D721Med (cell line): ENCODE results near the gene MIOS.
A peak's percentile ranks its signal among the peaks of the same experiment; 100 is the strongest.

Experiments
- DNase-seq: peaks from one replicate; pipeline ENCODE4 v3.0.0; 2011; ENCODE audit warnings: low spot score; ENCODE audit not compliant: insufficient read length
- FAIRE-seq: peaks from 2 replicates; lab custom pipeline; 2011; peaks lifted over from hg19 to GRCh38; lab: Jason Lieb, UNC
- TF ChIP-seq, protein P1 (sequence below): IDR thresholded peaks from 2 replicates; pipeline ENCODE4 v1.5.1; 2012; ENCODE audit warnings: mild to moderate bottlenecking, control low read depth; ENCODE audit not compliant: insufficient read depth; ENCODE audit errors: missing control alignments

Gene MIOS

DNA sequence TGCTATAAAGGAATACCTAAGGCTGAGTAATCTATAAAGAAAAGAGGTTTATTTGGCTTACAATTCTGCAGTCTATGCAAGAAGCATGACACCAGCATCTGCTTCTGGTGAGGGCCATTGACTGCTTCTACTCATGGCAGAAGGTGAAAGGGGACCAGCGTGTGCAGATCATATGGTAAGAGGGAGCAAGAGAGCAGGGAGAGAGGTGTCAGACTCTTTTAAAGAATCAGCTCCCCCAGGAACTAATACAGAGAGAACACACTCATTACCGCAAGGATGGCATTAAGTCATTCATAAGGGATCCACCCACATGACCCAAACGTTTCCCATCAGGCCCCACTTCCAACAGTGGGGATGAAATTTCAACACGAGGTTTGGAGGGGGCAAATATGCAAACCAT lies 27.5 kb upstream of the MIOS start:
- TF ChIP-seq, protein P1, sequence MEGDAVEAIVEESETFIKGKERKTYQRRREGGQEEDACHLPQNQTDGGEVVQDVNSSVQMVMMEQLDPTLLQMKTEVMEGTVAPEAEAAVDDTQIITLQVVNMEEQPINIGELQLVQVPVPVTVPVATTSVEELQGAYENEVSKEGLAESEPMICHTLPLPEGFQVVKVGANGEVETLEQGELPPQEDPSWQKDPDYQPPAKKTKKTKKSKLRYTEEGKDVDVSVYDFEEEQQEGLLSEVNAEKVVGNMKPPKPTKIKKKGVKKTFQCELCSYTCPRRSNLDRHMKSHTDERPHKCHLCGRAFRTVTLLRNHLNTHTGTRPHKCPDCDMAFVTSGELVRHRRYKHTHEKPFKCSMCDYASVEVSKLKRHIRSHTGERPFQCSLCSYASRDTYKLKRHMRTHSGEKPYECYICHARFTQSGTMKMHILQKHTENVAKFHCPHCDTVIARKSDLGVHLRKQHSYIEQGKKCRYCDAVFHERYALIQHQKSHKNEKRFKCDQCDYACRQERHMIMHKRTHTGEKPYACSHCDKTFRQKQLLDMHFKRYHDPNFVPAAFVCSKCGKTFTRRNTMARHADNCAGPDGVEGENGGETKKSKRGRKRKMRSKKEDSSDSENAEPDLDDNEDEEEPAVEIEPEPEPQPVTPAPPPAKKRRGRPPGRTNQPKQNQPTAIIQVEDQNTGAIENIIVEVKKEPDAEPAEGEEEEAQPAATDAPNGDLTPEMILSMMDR, result no peak
- DNase-seq, result no peak
- no peak for FAIRE-seq

DNA sequence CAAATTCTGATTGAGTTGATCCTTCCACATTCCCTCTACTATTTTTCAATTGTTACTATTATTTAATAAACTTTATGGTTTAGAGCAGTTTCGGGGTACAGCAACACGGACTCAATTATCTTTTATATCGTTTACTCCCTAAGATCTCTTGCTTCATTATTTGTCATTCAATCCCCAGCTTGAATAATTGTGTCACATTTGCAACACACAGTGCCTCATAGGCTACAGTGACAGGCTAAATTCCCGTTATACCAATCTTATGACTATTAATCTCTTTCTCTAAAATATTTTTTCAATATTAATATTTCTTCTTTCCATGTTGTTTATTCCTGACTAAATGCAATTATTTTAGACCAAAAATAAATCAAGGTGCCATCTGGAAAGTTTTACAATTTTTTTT lies 27.0 kb upstream of the MIOS start:
- FAIRE-seq, result no peak

DNA sequence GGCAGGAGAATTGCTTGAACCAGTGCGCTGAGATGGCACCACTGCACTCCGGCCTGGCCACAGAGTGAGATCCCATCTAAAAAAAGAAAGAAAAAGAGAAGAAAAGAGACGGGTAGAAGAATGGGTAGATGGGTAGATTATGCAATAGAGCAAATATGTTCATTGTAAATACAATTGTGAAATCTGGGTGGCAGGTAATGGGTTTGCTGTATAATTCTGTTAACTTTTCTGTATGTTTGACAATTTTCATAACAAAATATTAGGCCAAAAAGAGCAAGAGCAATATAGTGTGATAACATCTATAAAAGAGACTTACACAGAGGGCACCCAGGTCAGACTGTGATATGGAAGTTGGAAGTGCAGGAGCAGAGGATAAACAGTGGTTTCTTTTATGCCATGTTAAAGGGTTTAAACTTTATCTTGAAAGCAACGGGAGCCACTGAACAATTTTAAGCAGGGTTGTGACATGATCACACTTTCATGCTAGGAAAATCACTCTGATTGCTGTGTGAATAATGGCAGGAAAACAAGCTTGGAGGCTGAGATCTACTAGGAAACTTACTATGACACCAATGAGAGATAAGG lies 24.3 kb upstream of the MIOS start:
- no peak for FAIRE-seq
- TF ChIP-seq, protein P1, result no peak

More for the DNA sequence above, 27.0 kb upstream of the MIOS start:
- DNase-seq, result no peak
- TF ChIP-seq, protein P1, result no peak

DNA sequence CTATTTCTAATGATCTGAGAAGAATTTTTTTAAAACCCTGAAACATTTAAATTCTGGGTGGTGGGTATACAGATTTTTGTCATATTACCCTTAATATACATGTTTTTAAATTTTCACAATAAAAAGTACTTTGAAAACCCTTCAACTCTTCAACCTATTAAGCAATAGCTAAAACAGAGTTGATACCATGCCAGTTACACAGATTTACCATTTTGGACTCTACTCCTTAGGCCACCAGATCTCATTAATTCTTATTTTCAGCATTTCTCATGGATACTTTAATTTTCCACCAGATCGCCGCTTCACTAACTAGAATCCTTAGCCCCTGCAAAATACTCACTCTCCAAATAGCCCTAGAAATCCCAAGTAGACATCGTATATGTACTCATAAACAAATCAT lies 18.3 kb upstream of the MIOS start:
- TF ChIP-seq, protein P1, result no peak
- DNase-seq, result no peak
- no peak for FAIRE-seq

More for the DNA sequence above, 24.3 kb upstream of the MIOS start:
- no peak for DNase-seq

DNA sequence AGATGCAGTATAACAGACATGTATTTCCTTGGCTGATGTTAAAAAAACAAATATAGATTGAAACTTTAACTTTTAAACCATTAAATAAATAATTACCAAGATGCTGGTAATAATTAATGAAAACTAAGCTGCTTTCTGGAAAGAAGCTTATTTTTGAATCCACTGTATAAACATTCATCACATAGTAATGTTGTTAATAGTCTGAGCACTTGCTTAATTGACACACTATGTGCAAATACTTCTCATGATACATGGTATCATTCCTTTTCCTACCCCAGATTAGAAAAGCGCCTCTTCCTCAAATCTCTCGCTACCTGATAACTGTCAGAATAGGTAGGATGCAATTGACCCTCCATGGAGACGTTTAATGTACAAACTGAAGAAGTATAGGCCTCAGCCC lies 16.0 kb upstream of the MIOS start:
- no peak for DNase-seq
- TF ChIP-seq, protein P1, result no peak
- peak; percentile 77 for FAIRE-seq

DNA sequence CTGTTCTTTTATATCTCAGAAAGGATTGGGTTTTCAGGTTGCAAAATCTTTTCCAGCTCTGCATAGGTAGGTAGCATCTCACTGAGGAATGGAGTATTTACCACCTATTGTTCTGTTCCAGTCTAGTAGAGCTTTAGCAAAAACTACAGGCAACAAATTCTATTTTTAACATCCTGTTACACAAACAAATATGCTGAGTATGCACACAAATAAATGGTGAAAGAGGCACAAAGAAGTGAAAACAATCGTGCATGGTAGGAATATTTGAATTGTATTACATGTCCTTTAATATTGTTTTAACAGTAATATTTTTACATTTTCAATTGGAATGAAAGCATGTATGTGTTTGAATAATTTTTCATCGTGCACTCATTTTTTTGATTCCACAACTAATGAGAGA lies 14.5 kb upstream of the MIOS start:
- TF ChIP-seq, protein P1, result no peak
- DNase-seq (no peak), FAIRE-seq (no peak)

DNA sequence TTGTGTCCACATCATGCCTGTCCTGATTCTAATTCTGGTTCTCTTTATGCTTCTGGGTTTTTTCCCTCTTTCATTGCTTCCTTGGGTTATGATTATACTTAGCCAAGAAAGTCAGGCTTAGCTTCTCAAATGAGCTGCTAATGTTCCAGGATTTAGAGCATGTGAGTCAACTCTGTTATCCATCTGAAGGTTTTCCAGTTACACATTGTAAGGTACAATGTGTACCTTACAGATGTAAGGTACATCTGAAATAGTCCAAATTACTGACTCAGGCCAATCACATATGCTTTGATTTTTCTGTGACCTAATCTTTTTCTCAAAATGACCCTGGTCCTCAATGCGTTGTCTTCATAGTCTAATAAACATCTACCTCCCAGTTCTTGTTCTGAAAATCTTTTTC lies 13.3 kb upstream of the MIOS start:
- FAIRE-seq (no peak), DNase-seq (no peak)
- TF ChIP-seq, protein P1, result no peak
